ENCODE measurements around the gene CASK. TPM values are rescaled to one million over a fixed set of nuclear protein-coding genes. Genes with fewer than 3 reads are reported as not detected.
A peak's percentile ranks its signal among the peaks of the same experiment; 100 is the strongest.

Gene CASK
- total and polyA plus RNA-seq, 12 donors = 4.7 to 53.0 (median 41.3) TPM

DNA sequence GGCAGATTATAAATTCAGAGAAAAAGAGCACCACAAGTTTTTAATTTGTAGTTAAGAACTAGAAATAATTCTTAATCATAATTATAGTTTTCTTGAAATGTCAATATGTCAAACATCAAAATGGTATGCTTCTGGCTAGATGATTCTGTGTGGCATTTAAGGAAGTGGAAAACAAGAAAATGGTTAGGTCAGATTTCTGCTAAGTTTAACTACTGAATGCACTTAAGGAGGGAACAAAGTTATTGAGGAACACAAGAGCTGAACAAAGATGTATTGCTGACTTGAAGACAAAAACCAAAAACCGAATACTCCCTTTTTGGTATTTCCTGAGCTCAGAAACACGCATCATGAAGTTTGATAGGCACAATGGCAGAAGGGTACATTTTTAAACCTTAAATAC lies 293.3 kb downstream of the CASK start:
- peaks cover 0 to 4% of the 10 kb centered on the region in 2 donors for H3K36me3 ChIP-seq (replicated peaks in 1 of 2)
- DNase-seq = no peak
- intact Hi-C loops (cut with DNase I) = no loop called here
- H3K27me3 ChIP-seq = no peaks in the 10 kb centered on the region
- H3K9me3 ChIP-seq (replicated peaks in 1 of 3) = no peaks in the 10 kb centered on the region
- TF ChIP-seq CTCF (IDR thresholded peaks at IDR 0.05) = no peak
- no peak for TF ChIP-seq POLR2A (IDR thresholded peaks at IDR 0.05)
- no peaks in the 10 kb centered on the region for H3K4me1 ChIP-seq (replicated peaks in 1 of 2)
- H3K27ac ChIP-seq = no peak overlapping the region
- H3K4me3 ChIP-seq = no peak overlapping the region
- WGBS, 4 donors = 47 to 96% (median 85%) methylated on average over 2 of the region's 2 CpGs

DNA sequence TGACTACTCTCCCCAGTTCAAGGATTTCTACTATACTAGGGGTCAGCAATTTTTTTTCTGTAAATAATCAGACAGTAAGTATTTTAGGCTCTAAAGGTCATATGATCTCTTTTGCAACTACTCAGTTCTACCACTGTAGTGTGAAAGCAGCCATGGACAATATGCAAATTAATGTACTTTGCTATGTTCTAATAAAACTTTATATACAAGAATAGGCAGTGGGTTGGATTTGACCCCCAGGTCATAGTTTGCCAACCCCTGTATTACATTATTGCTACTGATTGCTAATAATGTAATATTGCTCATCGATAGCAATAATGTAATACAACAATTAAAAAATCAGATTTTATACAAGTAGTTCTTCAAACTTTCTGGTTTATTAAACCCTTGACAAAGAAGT lies 293.8 kb downstream of the CASK start:
- Histone ChIP-seq H3K27me3 (no peaks in the 10 kb centered on the region), H3K36me3 (replicated peaks in 1 of 2) (peaks cover 0 to 4% of the 10 kb centered on the region in 2 donors), H3K4me3 (no peak overlapping the region), H3K27ac (no peak overlapping the region), H3K4me1 (replicated peaks in 1 of 2) (no peaks in the 10 kb centered on the region), H3K9me3 (replicated peaks in 1 of 3) (no peaks in the 10 kb centered on the region)
- no peak for TF ChIP-seq POLR2A (IDR thresholded peaks at IDR 0.05)
- no peak for TF ChIP-seq CTCF (IDR thresholded peaks at IDR 0.05)
- DNase-seq = no peak
- 92 to 100% (median 97%) methylated on average over 1 of the region's 1 CpG for WGBS, 4 donors
- intact Hi-C loops (cut with DNase I) = no loop called here

DNA sequence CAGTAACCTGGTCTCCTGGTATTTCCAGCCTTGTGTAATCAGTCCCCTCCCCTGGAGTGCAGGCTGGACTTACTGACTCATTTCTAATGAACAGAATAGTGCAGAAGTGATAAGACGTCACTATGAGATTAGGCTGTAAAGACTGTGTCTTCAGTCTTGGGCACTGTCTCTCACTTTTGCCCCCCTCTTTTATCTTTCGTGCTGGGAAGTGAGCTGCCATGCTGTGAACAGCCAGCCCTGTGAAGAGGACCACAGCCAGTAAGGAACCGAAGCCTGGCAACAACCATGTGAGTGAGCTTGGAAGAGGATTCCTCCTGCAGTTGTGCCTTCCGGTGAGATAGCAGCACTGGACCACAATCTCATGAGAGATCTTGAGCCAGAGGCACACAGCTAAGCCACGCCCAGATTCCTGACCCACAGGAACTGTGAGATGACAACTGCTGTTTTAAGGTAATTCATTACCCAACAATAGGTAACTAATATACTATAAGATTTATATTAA lies 302.1 kb downstream of the CASK start:
- no peak overlapping the region for H3K4me3 ChIP-seq
- DNase-seq = peak in 6 of 7 donors; percentile 25 to 52 (median 35)
- no peaks in the 10 kb centered on the region for H3K27me3 ChIP-seq
- H3K4me1 ChIP-seq (replicated peaks in 1 of 2) = no peaks in the 10 kb centered on the region
- TF ChIP-seq POLR2A (IDR thresholded peaks at IDR 0.05) (no peak), CTCF (IDR thresholded peaks at IDR 0.05) (no peak)
- WGBS, 4 donors = 29 to 46% (median 39%) methylated on average over 4 to 5 of the region's 5 CpGs
- H3K27ac ChIP-seq = peak overlapping the region in 1 of 5 donors; percentile 41
- H3K9me3 ChIP-seq (replicated peaks in 1 of 3) = no peaks in the 10 kb centered on the region
- intact Hi-C loops (cut with DNase I) = no loop called here
- peaks cover 0 to 3% of the 10 kb centered on the region in 2 donors for H3K36me3 ChIP-seq (replicated peaks in 1 of 2)

DNA sequence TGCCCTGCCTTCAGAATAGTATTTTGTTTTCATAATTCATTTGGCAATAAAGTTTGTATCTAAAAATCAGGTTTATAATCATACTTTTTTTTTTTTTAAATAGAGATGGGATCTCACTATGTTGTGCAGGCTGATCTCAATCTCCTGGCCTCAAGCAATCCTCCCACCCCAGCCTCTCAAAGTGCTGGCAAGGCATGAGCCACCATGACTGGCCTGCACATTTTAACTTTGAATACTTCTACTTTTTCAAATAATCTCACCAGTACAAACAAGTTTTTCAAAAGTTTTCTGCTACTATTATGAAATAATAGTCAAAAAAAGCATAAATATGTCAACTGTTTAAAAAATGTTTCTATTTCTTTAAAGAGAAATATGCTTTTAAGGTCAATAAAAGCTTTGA lies 304.1 kb downstream of the CASK start:
- H3K4me1 ChIP-seq (replicated peaks in 1 of 2) = no peaks in the 10 kb centered on the region
- intact Hi-C loops (cut with DNase I) = no loop called here
- H3K9me3 ChIP-seq (replicated peaks in 1 of 3) = no peaks in the 10 kb centered on the region
- TF ChIP-seq CTCF (IDR thresholded peaks at IDR 0.05) (no peak), POLR2A (IDR thresholded peaks at IDR 0.05) (no peak)
- DNase-seq = no peak
- no peaks in the 10 kb centered on the region for H3K27me3 ChIP-seq
- H3K4me3 ChIP-seq = no peak overlapping the region
- no peaks in the 10 kb centered on the region for H3K36me3 ChIP-seq (replicated peaks in 1 of 2)
- no peak overlapping the region for H3K27ac ChIP-seq

All from adrenal gland (tissue), 12 donors.